HK-2 (cell line): ENCODE data around the gene COL4A1.

ENCODE experiments used
- DNase-seq: peaks from one replicate; pipeline ENCODE4 v3.0.0-alpha.2; 2018; ENCODE audit not compliant: unreplicated experiment

Gene COL4A1

DNA sequence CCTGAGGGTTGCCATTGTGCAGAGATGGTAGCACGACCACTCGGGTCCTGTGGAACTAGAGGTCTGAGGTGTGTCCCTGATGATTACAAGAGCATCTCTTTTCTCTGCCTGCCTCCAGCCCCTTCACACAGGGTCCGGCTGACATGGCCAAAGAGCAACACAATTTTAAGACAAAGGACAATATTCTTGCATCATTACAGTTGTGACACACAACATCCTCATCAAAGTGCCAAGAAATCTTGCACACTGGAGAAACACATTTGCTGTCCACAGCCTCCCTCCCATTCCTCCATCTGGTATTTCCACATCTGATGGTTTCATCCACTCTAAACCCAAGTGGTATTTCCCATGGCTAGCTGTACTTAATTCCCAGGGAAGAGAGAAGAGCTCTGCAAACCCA, 12.8 kb downstream of the COL4A1 start:
- no peak for DNase-seq

DNA sequence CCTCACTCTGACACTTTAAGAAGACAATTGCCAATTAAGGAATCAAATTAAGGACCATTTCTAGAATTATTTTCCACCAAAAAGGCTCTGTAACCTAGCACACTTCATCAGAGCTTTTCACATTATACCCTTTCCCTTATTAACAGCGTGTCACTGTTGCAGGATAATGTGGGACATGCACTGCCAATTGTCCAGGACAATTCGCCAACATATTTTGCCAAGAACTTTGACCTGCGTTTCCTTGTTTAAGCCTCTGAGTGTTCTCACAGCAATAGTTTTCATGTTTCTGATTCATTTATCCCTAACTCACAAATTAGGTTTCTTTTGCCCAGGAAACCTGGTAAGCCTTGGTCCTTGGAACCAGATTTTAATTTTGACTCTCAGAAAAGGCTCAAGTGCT, 13.3 kb downstream of the COL4A1 start:
- DNase-seq: no peak

DNA sequence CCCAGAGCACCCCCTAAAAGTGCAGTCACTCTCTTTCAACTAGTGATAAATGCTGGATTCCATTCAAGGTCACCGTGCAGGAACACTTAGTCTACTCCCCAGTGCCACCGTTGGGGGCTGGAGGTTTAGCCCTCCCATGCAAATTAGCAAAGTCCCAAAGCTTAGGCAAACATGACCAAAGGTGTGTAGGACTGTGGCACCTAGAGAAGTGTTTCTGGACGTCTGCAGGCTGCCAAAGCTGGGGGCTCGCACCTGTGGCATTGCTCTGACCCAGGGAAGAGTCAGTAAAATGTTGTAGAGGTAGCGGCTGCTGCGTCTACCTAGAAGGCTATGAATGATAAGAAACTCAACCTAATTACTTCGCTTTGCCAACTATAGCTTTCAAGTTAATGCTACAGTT, 13.9 kb downstream of the COL4A1 start:
- DNase-seq: no peak

DNA sequence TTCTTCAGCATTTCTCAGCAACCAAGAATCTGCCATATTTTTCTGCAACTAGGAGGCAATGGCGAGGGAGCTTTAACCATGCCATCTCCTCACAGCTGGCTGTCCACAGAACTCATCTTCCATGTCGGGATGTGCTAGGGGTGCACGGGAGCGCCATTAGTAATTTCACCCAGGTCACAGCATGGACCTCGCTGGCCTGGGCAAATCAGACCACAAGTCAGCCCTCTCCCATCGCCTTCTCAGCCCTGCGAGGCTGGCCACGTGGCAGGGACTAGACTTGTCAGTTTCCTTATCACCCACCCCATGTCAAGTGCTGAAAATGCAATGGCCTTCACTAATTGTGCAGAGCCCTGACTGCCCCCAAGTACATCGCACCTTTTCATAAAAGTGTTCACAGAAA, 15.7 kb downstream of the COL4A1 start:
- DNase-seq: no peak

DNA sequence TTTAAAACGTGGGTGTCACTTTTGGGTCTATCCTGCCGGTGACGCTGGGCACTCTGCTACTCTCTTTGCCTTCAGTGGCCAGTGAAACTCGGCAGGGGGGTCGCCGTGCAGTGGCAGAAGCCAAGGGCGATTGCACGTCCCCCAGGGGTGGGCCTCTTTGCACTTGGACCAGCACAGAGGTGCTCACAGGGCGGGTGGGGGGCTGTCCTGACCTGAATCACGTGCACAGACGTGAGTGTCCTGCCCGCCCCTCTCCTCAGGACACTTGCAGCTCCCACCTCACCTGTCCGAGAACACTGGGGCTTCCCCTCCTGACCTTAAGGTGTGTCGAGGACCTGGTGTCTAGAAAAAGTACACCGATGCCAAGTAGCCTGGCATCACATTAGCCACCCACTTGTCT, 16.1 kb downstream of the COL4A1 start:
- no peak for DNase-seq

DNA sequence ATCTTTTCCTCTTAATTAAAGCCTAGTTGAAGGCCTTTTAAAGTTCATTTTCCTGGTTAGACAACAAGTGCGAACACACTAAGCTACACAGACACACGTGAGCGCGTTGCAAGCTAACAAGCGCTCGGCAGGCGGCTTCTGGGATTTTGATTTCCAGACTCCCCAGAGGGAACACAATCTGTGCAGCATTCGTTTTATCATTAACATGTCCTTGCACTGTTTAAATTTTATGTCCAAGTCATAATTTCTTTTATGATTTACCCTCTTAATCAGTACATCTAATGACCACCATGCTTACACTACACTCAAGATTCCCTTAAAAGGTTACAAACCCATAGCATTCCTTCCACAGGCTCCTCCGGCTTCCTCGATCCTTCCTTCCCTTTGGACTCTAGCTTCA, 16.8 kb downstream of the COL4A1 start:
- DNase-seq: no peak

DNA sequence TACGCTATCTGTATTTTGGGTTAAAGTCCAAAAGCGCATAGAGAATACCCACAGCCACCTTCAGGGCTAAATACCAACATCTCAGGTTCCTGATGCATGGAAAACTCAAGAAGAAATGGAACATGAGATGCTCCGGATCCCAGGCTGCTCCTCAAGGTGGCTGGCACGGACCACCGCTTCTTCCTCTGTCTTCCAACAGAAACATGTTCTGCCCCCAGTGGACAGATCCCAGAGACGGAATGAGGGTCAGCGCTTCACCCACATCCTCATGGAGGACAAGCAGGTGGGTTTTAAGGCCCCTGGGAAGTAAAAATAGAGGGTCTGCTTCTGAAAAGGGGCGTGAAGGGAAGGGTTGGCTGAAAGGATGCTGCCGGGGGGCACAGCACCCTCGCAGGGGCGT, 17.3 kb downstream of the COL4A1 start:
- no peak for DNase-seq

DNA sequence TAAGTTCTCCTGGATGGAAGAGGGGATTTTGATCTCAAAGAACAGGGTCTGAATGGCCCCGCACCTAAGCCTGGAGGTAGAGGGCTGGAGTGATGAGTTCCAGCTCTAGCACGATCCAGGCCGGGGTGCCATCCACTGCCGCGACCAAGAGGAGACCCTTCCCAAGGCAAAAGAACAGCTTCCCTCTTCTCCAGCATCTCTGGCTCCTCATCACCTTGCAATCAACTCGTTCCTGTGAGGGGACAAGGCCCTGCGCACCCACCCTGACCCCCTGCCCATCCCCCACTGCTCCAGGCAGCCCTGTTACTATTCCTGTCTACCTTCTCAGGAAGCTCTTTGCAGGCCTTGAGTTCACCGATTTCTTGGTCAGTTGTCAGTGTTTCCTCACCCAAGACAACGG, 17.8 kb downstream of the COL4A1 start:
- no peak for DNase-seq

DNA sequence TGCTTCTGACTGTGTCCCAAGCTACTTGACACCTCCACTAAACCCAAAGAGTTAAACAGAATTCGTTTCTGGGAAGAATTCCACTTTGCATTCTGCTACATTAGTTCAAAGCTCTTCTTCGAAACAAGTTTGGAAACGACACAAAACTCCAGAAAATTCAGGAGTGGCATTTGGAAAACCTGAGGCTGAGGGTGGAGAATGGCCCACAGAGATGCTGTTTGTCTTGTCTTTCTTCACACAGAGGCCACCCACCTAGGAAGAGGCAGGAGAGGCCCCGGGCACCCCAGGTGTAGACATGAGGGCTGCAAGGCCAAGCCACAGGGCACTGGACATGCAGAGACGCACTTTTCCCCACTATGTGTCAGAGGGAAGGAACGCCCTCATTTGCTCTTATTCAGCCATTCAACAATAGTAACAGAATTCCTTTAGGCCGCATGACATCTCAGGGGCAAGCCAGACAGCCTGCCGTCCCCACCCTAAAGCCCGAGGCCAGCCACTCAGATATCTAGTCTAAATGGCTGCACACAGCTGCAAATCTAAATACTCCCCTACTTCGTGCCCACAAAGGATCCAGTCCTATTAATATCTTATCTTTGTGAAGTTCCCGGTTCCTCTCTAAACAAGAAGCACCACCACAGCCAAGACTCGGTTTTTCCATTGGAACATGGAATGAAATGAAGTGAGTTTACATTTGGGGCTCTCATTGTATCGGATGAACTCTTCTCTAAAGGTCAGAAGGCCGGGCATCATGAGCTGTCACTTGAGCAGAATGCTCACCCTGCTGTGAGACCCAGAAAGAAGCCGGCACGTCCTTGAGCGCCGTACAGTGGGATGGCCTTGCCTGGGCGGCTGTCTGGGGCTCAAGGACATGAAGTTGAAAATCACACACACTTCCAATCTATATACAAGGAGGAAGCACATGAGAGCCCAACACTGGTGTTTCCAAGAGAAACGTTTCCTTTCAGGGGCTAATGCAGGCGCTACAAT, 19.8 kb downstream of the COL4A1 start:
- DNase-seq: no peak

DNA sequence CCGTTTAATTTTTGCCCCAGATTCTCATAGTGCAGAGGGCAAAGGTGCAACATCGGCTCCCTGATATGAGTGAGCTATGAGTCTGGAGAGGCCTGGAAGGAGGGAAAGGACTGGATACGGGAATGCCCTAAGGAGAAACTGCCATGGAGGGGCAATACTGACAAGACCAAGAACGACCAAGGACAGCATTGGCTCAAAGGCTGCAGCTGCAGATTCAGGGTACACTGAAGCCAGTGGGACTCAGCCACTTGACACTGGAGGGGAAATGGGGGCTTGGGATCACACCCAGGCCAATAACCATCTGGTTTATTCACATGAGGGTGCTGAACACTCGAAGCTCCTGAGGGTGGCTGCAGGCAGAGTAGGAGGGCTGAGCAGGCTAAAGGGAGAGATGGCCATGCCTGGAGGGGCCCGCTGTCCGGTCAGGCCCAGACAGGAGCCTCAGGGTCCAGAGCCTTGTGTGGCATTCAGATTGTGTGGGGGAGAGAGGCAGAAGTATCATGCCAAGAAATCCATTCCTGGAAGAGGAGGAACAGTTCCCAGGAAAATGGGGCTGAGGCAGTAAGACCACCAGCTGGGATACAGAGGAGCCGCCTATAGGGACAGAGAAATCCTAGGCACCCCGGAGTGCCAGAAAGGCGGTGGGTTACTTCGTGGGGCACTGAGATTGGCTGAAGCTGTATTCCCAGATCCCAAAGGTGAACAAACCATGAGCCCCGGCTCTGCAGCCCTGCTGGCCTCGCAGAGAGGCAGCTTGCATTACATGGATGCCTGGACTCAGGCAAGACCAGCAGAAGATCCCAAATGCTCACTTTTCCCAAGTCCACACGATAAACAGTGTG, 20.7 kb downstream of the COL4A1 start:
- DNase-seq: no peak

DNA sequence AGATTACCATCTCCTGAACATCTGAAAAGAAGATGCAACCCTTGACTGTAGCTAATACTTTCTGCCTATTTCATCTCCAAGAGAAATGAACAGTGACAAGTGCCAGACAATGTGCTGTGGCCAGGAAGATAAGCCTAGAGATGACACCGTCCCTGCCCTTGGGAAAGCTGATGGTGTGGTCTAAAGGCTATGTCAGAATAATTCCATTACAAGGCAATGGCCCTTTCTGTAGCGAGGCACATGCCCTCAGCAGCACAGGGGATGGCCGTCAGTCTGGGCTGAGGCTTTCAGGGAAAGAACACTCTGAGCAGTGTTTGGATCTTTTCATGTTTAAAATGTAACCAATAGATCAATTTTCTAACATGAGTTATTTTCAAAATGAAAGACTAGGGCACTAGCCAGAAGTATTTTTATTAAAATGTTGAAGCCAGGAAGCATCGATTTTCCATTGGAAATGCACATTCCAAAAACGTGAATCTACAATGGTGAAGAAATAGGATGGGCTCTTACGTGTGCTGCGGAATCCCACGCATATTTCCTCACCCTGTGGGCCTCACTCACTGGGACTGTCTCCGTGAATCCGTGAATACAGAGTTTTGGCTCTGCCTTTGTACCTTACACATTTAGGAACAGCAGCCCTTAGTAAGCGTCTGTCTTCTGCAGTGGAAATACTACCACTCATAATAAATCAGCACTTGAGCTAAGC, 22.0 kb downstream of the COL4A1 start:
- DNase-seq: no peak

DNA sequence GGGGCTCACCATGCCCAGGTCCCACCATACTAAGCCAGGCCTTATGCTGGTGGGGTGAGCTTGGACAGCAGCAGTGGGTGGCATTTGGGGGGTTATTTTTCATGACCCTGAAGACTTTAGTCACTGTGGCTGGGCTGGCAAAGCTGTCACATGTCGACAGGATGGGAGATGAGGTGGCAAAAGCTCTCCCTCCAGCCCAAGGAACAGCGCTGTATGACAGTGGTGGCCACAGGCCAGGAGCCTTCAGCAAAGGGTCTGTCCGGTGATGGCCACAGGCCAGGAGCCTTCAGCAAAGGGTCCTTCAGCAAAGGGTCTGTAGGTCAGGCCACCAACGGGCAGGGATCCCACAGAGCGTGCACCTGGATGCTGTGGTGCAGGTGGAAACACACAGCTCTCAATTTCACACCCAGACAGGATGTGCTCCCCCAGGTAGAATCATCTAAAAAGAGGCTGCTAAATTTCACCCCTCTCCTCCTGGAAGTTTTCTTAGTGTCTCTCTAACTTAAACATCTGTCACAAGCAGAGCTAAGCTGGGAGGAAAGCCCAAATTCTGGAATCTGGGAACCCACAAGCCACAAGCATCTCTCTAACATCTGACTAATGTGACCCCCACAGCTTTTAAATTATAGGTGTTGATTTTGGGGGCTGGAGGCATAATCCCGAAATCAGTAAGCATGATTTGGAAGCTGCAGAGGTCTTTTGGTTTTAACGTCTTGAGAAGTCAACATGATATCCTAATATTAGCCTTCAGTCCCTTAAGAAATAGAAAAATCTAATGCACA, 23.0 kb downstream of the COL4A1 start:
- no peak for DNase-seq

DNA sequence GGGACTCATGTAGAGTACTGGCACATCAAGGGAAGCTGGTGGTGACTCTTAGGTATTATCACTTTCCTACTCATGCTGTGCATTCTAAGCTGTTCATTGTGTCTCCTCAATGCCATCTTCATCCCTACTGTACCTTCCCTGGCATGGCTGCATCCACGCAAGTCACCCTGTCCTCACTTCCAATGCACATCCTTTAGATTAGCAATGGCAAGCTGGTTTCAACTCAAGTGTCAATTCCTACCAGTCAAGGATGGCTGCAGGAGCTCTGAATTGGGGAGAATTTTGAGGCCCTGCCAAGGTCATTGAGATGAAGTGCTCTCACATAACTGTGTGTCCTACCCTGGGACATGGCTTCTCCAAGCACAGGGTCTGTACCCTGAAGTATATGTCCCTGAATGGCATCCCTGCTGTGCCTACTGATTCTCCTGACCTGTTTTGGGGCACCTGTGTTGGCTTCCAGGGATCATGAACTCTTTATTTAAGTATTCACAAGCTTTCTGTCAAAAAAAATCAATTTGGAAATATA, 24.6 kb downstream of the COL4A1 start:
- DNase-seq: no peak

DNA sequence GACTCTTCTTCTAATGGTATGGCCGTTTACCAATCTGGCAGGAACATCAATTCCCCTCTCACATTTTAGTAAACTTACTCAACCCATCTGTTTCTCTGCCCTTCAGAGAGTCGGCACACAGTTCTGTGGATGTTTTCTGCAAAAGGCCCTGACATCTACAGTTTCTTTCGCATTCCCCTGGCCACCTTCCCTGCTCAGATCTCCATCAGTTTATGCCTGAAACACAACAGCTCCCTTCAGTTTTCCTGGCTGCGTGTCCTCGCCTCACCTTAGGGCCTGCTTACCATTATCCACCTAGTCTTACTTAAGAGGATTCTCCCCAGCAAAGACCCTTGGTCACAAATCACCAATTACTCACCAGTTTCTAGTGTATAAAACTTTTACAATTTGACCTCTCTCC, 25.2 kb downstream of the COL4A1 start:
- no peak for DNase-seq

DNA sequence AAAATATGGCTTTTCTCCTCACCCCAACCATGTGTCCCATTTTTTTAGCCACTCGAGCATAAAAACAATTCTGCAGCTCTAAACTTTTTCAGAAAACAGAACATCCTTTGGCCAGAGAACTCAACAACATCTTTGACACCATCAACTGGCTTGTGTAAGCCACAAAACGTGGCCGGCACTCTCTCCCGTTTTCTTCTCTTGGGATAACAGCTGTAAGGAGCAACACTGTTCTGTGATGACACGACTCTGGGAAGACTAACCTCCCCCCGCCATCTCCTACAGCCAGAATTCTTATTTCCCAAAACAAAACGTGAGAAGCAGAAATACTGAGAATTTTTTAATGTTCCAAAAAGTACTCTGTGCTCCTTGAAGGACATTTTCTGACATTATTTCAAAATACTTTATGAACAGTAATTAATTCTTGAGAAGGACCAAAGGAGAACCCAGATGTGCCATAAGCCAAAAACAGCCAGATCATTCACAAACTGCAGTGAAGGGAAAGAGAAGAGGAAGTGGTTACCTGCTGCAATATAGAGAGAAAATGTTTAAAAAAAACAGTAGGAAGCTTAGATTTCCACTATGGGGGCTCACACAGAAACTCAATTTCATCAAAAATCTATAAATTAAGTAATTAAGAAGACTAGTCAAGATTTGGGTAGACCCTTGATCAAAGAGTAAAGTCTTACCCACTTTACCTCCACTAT, 25.8 kb downstream of the COL4A1 start:
- no peak for DNase-seq

DNA sequence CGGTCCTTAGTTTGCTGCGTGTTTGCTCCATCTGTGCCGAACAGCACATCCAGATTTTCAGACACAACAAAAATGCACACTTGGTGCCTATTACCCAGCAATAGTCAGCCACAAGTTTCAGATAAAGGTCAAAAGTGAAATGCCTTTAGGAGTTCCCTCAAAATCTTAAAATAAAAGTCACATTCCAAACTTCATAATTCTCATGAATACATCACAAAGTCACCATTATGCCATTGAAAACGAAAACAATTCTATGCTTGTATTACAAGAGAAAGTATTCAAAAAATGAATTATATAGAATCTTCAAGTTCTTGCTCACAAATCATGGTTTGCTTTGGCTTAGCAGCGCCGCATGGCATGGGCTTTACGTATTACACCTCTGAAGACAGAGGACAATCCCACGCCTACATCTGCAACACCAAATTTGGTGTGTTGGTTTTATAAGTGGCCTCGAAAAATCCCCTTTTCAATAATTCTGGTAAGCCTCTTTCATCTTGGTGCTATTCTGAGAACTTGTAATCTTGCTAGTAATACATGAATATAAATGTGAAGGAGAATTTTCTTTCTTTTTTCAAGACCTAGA, 26.6 kb downstream of the COL4A1 start:
- no peak for DNase-seq

DNA sequence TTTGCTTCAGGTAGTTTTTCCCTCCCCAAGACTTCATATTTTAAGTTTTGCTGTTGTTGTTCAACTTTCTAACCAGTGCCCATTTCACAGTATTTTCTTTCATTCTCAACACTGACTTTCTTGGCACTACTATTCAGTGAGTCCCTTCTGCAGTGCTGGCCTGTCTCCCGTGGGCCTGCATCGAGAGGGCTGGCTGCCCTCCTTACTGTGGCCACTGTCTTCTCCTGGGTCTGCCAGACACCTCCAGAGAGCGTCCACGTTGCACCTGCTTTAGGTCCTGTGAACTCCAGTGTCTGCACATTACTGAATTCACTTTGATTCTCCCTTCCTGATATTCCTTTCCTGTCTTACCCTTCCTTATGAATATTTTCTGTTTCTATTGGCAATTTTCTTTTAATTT, 27.3 kb downstream of the COL4A1 start:
- no peak for DNase-seq

DNA sequence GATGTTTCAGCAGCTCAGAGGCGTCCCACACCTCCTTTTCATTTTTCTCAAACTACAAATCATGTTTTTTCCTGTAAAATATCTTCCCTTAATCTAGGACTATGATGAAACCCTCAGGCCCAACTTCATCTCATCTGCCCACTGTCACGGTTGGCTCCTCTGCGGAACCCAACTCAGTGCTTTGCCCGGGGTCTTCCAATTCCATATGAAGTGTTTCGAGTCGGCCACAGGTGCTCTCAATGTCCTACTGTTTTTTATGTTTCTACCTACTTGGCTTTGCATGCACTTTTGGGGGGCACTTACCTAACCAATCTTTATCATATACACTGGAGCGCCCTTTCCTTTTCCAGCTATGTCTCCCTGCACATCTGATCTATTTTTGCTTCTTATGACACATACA, 28.1 kb downstream of the COL4A1 start:
- no peak for DNase-seq

DNA sequence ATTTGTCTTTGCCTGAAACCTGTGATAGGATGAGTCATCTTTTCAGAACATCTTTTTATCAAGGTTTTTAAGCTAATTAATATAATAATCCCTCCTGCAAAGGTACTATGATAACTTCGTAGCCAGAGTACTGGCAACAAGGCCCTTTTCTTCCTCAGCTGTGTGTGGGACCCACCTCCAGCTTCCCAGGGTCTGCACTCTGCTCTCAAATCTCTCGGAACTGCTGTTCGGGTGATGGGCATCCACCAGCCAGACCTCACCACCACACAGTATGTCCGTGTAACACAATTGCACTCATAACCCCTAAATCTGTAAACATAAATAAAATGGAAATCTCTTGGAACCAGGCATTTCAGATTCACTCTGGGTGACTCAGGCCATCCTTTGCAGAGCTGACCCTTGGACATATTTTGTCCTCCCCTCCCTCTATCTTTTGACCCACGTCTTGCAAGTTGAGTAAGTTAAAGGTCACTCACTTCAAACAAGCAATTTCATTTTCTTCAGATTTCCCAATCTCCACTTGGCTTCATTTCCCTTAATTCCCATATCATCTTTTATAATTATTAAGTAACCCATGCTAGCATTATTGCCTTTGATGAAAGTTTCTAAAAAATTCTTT, 29.5 kb downstream of the COL4A1 start:
- no peak for DNase-seq

DNA sequence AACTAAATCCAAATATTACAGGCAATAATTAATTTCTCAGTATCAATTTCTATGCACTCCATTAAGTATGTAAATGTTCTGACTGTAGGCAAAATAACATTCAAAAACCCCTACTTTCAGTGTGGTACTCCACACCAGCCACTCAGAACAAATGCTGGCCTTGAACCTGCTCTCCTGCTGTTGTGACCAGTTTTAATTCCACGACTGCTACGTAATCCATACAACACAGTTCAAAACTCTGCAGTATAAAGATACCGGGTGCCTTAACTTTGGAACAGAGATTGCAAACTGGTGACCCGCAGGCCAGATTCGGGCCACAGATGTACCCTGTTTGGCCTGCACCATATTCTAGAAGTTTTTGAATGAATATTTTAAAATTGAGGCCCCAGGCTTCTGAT, 30.4 kb downstream of the COL4A1 start:
- DNase-seq: no peak
